OCI-LY3 (cell line): Measurements from ENCODE around the gene GLP1R.
A peak's percentile ranks its signal among the peaks of the same experiment; 100 is the strongest.

Source experiments
- H2AFZ ChIP-seq: fragments of 200-600, 300-600 bp; shearing (Covaris generic); 2 replicates; pipeline ENCODE4 v1.6.0; 2014; ENCODE audit warnings: antibody characterized with exemption, low read depth, low read length
- H3K27ac ChIP-seq: fragments of 200-600, 300-600 bp; sonication (generic); 2 replicates; pipeline ENCODE4 v1.5.1; 2014; ENCODE audit warnings: mild to moderate bottlenecking, low read length, moderate library complexity, mixed read lengths
- H3K27me3 ChIP-seq: fragments of 200-600, 300-600 bp; sonication (generic); 2 replicates; pipeline ENCODE4 v1.6.1; 2014; ENCODE audit warnings: low read depth, low read length, mixed read lengths
- H3K36me3 ChIP-seq: fragments of 200-600, 300-600 bp; sonication (generic); replicated peaks from 2 replicates; pipeline ENCODE3; 2014; ENCODE audit warnings: low read depth, low read length, mixed read lengths
- H3K4me1 ChIP-seq: fragments of 300-600, 200-600 bp; sonication (generic); 2 replicates; pipeline ENCODE4 v1.6.1; 2014; ENCODE audit warnings: low read length, mixed read lengths
- H3K4me2 ChIP-seq: fragments of 200-600, 300-600 bp; sonication (generic); 2 replicates; pipeline ENCODE4 v1.6.1; 2014; ENCODE audit warnings: low read length, mixed read lengths
- H3K4me3 ChIP-seq: fragments of 300-600, 200-600 bp; sonication (generic); 2 replicates; pipeline ENCODE4 v1.5.1; 2014; ENCODE audit warnings: antibody characterized with exemption, mild to moderate bottlenecking, low read length, moderate library complexity
- H3K79me2 ChIP-seq: fragments of 300-600, 200-600 bp; shearing (Covaris generic); 2 replicates; pipeline ENCODE4 v1.6.1; 2014; ENCODE audit warnings: mild to moderate bottlenecking, low read length, mixed read lengths
- H3K9ac ChIP-seq: fragments of 300-600, 200-600 bp; shearing (Covaris generic); 2 replicates; pipeline ENCODE4 v1.6.0; 2014; ENCODE audit warnings: mild to moderate bottlenecking, low read length, moderate library complexity
- H3K9me3 ChIP-seq: fragments of 200-600, 300-600 bp; shearing (Covaris generic); 2 replicates; pipeline ENCODE4 v1.6.1; 2014; ENCODE audit warnings: low read length, mixed read lengths; ENCODE audit not compliant: insufficient read depth
- H4K20me1 ChIP-seq: fragments of 200-600, 300-600 bp; sonication (generic); 2 replicates; pipeline ENCODE4 v1.6.1; 2016; ENCODE audit warnings: low read length, mixed read lengths; ENCODE audit not compliant: insufficient read depth
- CTCF ChIP-seq: fragments of 200-600, 300-600 bp; sonication (generic); IDR thresholded peaks from 2 replicates; pipeline ENCODE4 v1.5.1; 2014; ENCODE audit warnings: antibody characterized with exemption, low read length, low read depth
- EZH2phosphoT487 ChIP-seq: fragments of 200-600 bp; shearing (Covaris generic); IDR thresholded peaks from 2 replicates; pipeline ENCODE4 v1.6.1; 2018; ENCODE audit warnings: antibody characterized with exemption, mixed run types, low read depth

GLP1R gene

DNA sequence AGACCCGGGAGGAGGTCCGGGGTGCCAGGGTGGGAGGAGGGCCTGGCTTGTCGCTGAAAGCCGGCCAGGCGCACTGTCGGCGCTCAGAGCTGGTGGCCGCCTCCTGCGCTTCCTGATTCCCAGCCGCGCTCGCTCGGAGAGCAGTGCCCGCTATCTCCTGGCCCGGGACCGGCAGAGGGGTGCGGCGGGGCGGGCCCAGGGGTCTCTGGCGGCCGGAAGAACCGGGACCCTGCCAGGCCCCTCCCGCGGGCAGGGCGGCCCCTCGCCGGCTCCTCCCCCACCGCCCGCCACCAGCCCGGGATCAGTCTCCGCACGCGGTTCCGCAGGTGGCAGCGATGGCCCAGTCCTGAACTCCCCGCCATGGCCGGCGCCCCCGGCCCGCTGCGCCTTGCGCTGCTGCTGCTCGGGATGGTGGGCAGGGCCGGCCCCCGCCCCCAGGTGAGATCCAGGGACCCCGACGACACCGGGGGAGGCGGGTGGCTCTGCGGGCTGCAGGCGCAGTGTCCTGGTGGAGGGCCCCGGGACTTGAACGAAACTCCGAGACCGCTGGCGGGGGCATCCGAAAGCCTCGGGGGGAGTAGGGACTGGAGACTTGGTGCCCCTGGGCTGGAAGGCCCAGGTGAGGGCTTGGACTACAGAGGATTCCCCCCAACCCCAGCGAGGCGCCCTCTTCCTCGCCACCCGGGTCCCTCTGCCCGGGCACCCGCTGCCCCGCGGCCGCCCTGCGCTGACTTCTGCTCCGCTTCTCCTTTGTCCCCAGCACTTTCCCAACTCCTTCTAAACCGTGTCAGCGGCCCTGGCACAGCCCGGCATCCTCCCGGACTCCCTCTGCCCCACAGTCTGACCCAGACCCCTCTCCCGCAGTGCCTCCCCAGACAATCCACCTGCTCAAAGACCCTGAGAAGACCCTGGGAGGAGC, at the start of gene GLP1R:
TSS of gene GLP1R (plus strand) at position 301 of the 919 bp plus-strand sequence. CDS start at position 361, 60 bp downstream.
- Histone ChIP-seq H2AFZ (no peak within 1 kb of the TSS), H3K9ac (no peak within 1 kb of the TSS), H3K79me2 (no peaks in the 10 kb centered on the region), H3K4me1 (no peaks in the 10 kb centered on the region), H3K27me3 (peaks cover 42% of the 10 kb centered on the region), H3K27ac (no peak within 1 kb of the TSS), H4K20me1 (0 out of 2 replicates have a peak, but pooled peaks cover 3% of the 10 kb centered on the region), H3K9me3 (no peaks in the 10 kb centered on the region), H3K4me2 (no peak within 1 kb of the TSS), H3K4me3 (no peak within 1 kb of the TSS), H3K36me3 (no peaks in the 10 kb centered on the region)
- TF ChIP-seq CTCF (no peak), EZH2phosphoT487 (no peak)

DNA sequence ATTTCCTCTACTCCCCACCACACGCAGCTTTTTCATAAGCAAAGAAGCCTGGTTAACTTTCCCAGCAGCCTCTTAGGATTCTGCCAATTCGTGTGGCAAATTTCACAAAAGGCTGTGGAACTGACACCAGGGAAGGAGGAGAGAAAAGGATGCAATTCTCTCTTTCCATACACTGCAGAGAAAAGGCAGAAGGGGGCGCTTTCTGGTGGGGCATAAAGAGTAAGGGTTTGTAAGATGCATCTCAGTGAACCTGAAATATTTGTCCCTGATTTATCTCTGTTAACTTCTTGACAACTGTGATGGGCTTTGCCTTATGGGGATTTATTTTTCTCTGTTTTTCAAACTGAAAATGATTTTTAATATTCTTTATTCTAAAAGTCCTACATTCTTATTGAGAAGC, 45.5 kb upstream of the GLP1R start:
- Histone ChIP-seq H3K36me3 (no peaks in the 10 kb centered on the region), H3K9ac (no peak overlapping the region), H3K9me3 (no peaks in the 10 kb centered on the region), H3K27ac (no peak overlapping the region), H3K27me3 (peaks cover 76% of the 10 kb centered on the region), H3K79me2 (no peaks in the 10 kb centered on the region), H3K4me2 (no peak overlapping the region), H4K20me1 (no peaks in the 10 kb centered on the region), H2AFZ (no peak overlapping the region), H3K4me1 (no peaks in the 10 kb centered on the region), H3K4me3 (no peak overlapping the region)
- TF ChIP-seq CTCF (peak; percentile 55), EZH2phosphoT487 (no peak)

DNA sequence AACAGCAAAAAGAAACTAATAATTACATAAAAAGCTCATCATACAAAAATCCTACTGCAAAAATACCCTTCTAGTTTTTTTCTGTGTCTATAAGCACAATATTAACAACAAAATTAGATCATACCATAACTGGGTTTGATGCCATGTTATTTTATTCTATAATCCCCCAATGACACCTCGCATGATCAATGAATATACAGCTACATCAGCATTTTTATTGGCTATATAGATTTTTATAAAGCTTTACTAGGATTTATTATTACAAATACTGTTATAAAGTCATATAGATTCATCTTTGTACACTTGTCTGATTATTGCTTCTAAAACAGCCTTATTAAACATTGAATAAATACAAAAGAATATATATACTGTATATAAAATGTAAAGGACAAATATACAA, 45.1 kb upstream of the GLP1R start:
- no peak overlapping the region for H3K4me3 ChIP-seq
- H3K27me3 ChIP-seq, result peaks cover 76% of the 10 kb centered on the region
- no peaks in the 10 kb centered on the region for H3K4me1 ChIP-seq
- H3K9ac ChIP-seq, result no peak overlapping the region
- H3K36me3 ChIP-seq, result no peaks in the 10 kb centered on the region
- H2AFZ ChIP-seq, result no peak overlapping the region
- no peaks in the 10 kb centered on the region for H3K9me3 ChIP-seq
- no peaks in the 10 kb centered on the region for H3K79me2 ChIP-seq
- H3K27ac ChIP-seq, result no peak overlapping the region
- H4K20me1 ChIP-seq, result no peaks in the 10 kb centered on the region
- no peak overlapping the region for H3K4me2 ChIP-seq
- TF ChIP-seq EZH2phosphoT487 (no peak), CTCF (no peak)

GRCh38 chr6:39004801-39005200, 43.8 kb upstream of the GLP1R start:
- no peaks in the 10 kb centered on the region for H3K79me2 ChIP-seq
- H3K4me3 ChIP-seq, result no peak overlapping the region
- H3K36me3 ChIP-seq, result no peaks in the 10 kb centered on the region
- H3K4me2 ChIP-seq, result no peak overlapping the region
- H3K4me1 ChIP-seq, result no peaks in the 10 kb centered on the region
- H4K20me1 ChIP-seq, result no peaks in the 10 kb centered on the region
- no peak overlapping the region for H3K9ac ChIP-seq
- no peaks in the 10 kb centered on the region for H3K9me3 ChIP-seq
- TF ChIP-seq EZH2phosphoT487, result no peak
- TF ChIP-seq CTCF, result no peak
- H3K27me3 ChIP-seq, result peaks cover 82% of the 10 kb centered on the region
- H3K27ac ChIP-seq, result no peak overlapping the region
- H2AFZ ChIP-seq, result no peak overlapping the region
